Colonic mucosa (tissue), 4 donors: ENCODE results near the gene MCUB. TPM values are rescaled to one million over a fixed set of nuclear protein-coding genes. Genes with fewer than 3 reads are reported as not detected.

ENCODE experiments used
- DNase-seq: peaks from one replicate; pipeline ENCODE4 v3.0.0-alpha.2; 2020
- H3K27ac ChIP-seq: fragments of 200-600 bp; one replicate; pipeline ENCODE4 v1.8.0; 2021
- H3K27me3 ChIP-seq: fragments of 200-600 bp; one replicate; pipeline ENCODE4 v1.8.0; 2021
- H3K36me3 ChIP-seq: fragments of 200-600 bp; one replicate; pipeline ENCODE4 v1.8.0; 2021
- H3K4me1 ChIP-seq: fragments of 200-600 bp; one replicate; pipeline ENCODE4 v1.8.0; 2021; ENCODE audit warnings: mild to moderate bottlenecking
- H3K4me3 ChIP-seq: fragments of 200-600 bp; one replicate; pipeline ENCODE4 v1.8.0; 2021
- H3K9ac ChIP-seq, 2 donors: one replicate each; pipeline ENCODE4 v1.7.0; 2013; ENCODE audit warnings: control low read depth in 2 of 2, low read depth in 2 of 2, low read length in 2 of 2
- H3K9me3 ChIP-seq: fragments of 200-600 bp; one replicate; pipeline ENCODE4 v1.8.0; 2021
- CTCF ChIP-seq: fragments of 200-600 bp; IDR thresholded peaks from one replicate; pipeline ENCODE4 v1.8.0; 2022; ENCODE audit warnings: antibody characterized with exemption, mild to moderate bottlenecking
- intact Hi-C: fragments of 100-400 bp; cut with DNase I; formaldehyde crosslinking; loops from one replicate; pipeline ENCODE4 v1.14.1; 2022
- total RNA-seq, 2 donors: library from RNA; stranded (reverse); fragmentation: NEBNext Ultra II Directional in 1 of 2; extraction: Animal tissue kit (Norgen Biotek cat#: 25700) in 1 of 2; gene quantifications; one replicate each; pipeline ENCODE4 v1.2.1, GENCODE V29; 2021
- donor health status: healthy.
- donor health status: DM: no; HTN: no; CAD: no.
- donor health status: DM: no; HTN: no; CAD: no.

The MCUB gene
- total RNA-seq, 2 donors from 2014 or later, result 10.4 to 11.7 TPM

GRCh38 chr4:109547394-109547793 is 12.7 kb upstream of the MCUB start:
- intact Hi-C loops, result no loop called here
- no peak overlapping the region for H3K27ac ChIP-seq
- no peaks in the 10 kb centered on the region for H3K9me3 ChIP-seq
- no peaks in the 10 kb centered on the region for H3K4me1 ChIP-seq
- TF ChIP-seq CTCF, result no peak
- no peak overlapping the region for H3K9ac ChIP-seq
- no peaks in the 10 kb centered on the region for H3K27me3 ChIP-seq
- no peak for DNase-seq
- H3K36me3 ChIP-seq, result no peaks in the 10 kb centered on the region
- no peak overlapping the region for H3K4me3 ChIP-seq

GRCh38 chr4:109548655-109549054 is 11.4 kb upstream of the MCUB start:
- no peaks in the 10 kb centered on the region for H3K36me3 ChIP-seq
- no peak for TF ChIP-seq CTCF
- no peak overlapping the region for H3K9ac ChIP-seq
- H3K4me1 ChIP-seq, result no peaks in the 10 kb centered on the region
- no peak for DNase-seq
- H3K27me3 ChIP-seq, result no peaks in the 10 kb centered on the region
- no peaks in the 10 kb centered on the region for H3K9me3 ChIP-seq
- no peak overlapping the region for H3K27ac ChIP-seq
- intact Hi-C loops, result no loop called here
- H3K4me3 ChIP-seq, result no peak overlapping the region

- Histone ChIP-seq H3K36me3 (no peaks in the 10 kb centered on the region), H3K4me1 (no peaks in the 10 kb centered on the region), H3K27me3 (no peaks in the 10 kb centered on the region), H3K9me3 (no peaks in the 10 kb centered on the region), H3K27ac (no peak overlapping the region), H3K4me3 (no peak overlapping the region), H3K9ac (no peak overlapping the region)
- TF ChIP-seq CTCF, result no peak
- DNase-seq, result no peak
- intact Hi-C loops, result loop anchor here (10.0 kb wide), 1 partner anchor 117 kb away; the partner anchor contains the start of gene SEC24B
Measured at GRCh38 chr4:109552237-109552636, 7.8 kb upstream of the MCUB start.

- intact Hi-C loops, result loop anchor here (10.0 kb wide), 1 partner anchor 118 kb away; the partner anchor contains the start of gene SEC24B
- no peak for TF ChIP-seq CTCF
- Histone ChIP-seq H3K4me3 (no peak overlapping the region), H3K9ac (no peak overlapping the region), H3K27me3 (no peaks in the 10 kb centered on the region), H3K9me3 (no peaks in the 10 kb centered on the region), H3K27ac (no peak overlapping the region), H3K4me1 (no peaks in the 10 kb centered on the region), H3K36me3 (no peaks in the 10 kb centered on the region)
- no peak for DNase-seq
Measured at GRCh38 chr4:109553130-109553529, 6.9 kb upstream of the MCUB start.

- Histone ChIP-seq H3K9me3 (no peaks in the 10 kb centered on the region), H3K27me3 (no peaks in the 10 kb centered on the region), H3K9ac (no peak overlapping the region), H3K4me1 (no peaks in the 10 kb centered on the region), H3K36me3 (no peaks in the 10 kb centered on the region), H3K27ac (no peak overlapping the region), H3K4me3 (no peak overlapping the region)
- intact Hi-C loops, result loop anchor here (10.0 kb wide), 1 partner anchor 120 kb away; the partner anchor contains the start of gene SEC24B
- TF ChIP-seq CTCF, result no peak
- no peak for DNase-seq
Measured at GRCh38 chr4:109554971-109555370, 5.1 kb upstream of the MCUB start.
